Epithelial cell of esophagus (primary cell): ENCODE data around the gene ESPL1.

Experiments
- DNase-seq: peaks from one replicate; pipeline ENCODE4 v3.0.0; 2010; ENCODE audit warnings: low read depth
- H3K4me3 ChIP-seq: 2 replicates; pipeline ENCODE4 v1.5.1; 2011; ENCODE audit warnings: mild to moderate bottlenecking, low read length, control low read depth
- CTCF ChIP-seq: IDR thresholded peaks from 2 replicates; pipeline ENCODE4 v1.5.1; 2011; ENCODE audit warnings: low read depth, mild to moderate bottlenecking, low read length, control low read depth, inconsistent platforms; ENCODE audit not compliant: insufficient read depth; ENCODE audit errors: missing control alignments

Gene ESPL1

GRCh38 chr12:53225635-53226424 lies 42.3 kb upstream of the ESPL1 start:
- H3K4me3 ChIP-seq = peak overlapping the region; percentile 25
- DNase-seq = peak; percentile 78
- peak; percentile 21 for TF ChIP-seq CTCF

GRCh38 chr12:53226815-53227214 lies 41.3 kb upstream of the ESPL1 start:
- H3K4me3 ChIP-seq = no peak overlapping the region
- DNase-seq = no peak
- TF ChIP-seq CTCF = no peak

GRCh38 chr12:53227341-53227740 lies 40.8 kb upstream of the ESPL1 start:
- no peak for TF ChIP-seq CTCF
- no peak for DNase-seq
- no peak overlapping the region for H3K4me3 ChIP-seq

GRCh38 chr12:53227836-53228235 lies 40.3 kb upstream of the ESPL1 start:
- no peak overlapping the region for H3K4me3 ChIP-seq
- no peak for TF ChIP-seq CTCF
- DNase-seq = no peak

- H3K4me3 ChIP-seq = peak overlapping the region; percentile 95
- TF ChIP-seq CTCF = no peak
- DNase-seq = no peak
Measured at GRCh38 chr12:53229454-53229853, 38.6 kb upstream of the ESPL1 start.

- peak; percentile 88 for DNase-seq
Measured at GRCh38 chr12:53230108-53230845, 37.8 kb upstream of the ESPL1 start.

More at GRCh38 chr12:53230108-53230845, 37.8 kb upstream of the ESPL1 start:
- peak overlapping the region; percentile 95 for H3K4me3 ChIP-seq
- TF ChIP-seq CTCF = no peak
